Rectal smooth muscle tissue (tissue), 1 donor: ENCODE results near the gene HLF.

Source experiments
- H3K27ac ChIP-seq: one replicate; pipeline ENCODE4 v1.7.0; 2013; ENCODE audit warnings: low read depth, low read length, inconsistent platforms
- H3K27me3 ChIP-seq: one replicate; pipeline ENCODE4 v1.7.0; 2013; ENCODE audit warnings: low read length; ENCODE audit not compliant: control insufficient read depth, insufficient read depth
- H3K36me3 ChIP-seq: one replicate; pipeline ENCODE4 v1.7.0; 2013; ENCODE audit warnings: low read length; ENCODE audit not compliant: control insufficient read depth, insufficient read depth
- H3K4me1 ChIP-seq: one replicate; pipeline ENCODE4 v1.7.0; 2013; ENCODE audit warnings: low read length; ENCODE audit not compliant: control insufficient read depth, insufficient read depth
- H3K4me3 ChIP-seq: one replicate; pipeline ENCODE4 v1.7.0; 2013; ENCODE audit warnings: low read length
- H3K9ac ChIP-seq: one replicate; pipeline ENCODE4 v1.7.0; 2013; ENCODE audit warnings: low read length

Gene HLF

DNA sequence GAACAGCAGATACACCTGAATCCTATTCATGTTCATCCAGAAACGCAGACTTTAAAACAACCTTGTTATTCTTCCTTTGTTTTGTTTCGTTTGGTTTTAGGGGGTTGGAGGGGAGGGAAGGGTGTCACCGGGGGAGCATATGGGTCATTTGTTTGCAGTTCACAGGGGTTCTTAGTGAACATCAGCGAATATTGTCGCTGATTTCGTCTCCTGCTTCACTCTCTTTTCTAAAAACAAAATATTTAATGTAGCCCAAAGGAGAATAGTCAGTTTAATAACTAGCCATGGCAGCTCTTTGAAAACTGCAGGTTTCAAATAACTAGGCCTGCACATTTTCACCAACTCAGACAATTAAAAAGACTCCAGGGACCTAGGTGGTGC is 37.6 kb downstream of the HLF start:
- Histone ChIP-seq H3K4me3 (no peak overlapping the region), H3K36me3 (no peaks in the 10 kb centered on the region), H3K27ac (no peak overlapping the region), H3K27me3 (no peaks in the 10 kb centered on the region), H3K4me1 (peaks cover 17% of the 10 kb centered on the region), H3K9ac (no peak overlapping the region)

DNA sequence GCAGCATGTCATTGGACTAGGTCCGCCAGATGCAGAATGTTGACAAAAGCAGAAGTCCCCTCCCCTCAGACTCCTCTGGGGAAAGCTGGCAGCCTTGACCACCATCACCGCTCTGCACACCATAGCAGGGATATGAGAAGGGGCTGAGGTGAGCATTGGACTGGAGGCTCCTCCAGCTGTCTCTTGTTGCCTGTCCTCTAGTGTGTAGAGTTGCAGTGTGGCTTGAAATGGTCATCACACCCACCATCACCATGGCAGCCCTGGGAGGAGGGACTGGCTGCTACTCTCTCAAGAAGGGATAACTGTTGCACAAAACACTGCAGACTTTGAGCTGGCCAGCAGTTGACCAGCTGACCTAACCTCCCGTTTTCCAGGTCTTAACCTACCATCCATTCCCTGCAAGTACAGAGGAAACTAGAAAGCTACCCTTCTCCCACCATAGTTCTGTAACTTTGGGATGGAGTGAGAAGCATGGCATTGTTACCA is 38.3 kb downstream of the HLF start:
- Histone ChIP-seq H3K4me1 (peaks cover 17% of the 10 kb centered on the region), H3K9ac (no peak overlapping the region), H3K27ac (no peak overlapping the region)

DNA sequence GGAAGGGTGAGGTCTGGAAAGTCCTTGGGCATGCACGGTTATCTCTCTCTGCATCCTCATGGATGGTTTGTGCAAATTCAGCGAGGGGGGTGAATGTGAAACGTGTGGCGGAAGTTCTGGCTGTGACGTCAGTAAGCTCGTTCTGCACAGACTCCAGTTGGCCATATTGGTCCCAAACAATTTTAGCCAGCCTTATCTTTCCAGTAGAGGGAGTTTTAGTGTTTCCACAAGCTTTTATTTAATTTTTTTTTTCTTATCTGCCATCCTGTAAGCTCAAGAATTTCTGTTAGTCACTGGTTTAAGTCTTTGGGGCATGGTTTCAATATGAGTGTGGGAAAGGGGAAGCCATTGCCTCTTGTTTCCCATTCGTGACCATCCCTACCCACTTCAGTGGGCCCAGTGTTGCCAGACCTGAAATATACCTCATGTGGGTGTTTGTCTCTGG is 39.0 kb downstream of the HLF start:
- H3K9ac ChIP-seq = no peak overlapping the region
- H3K27ac ChIP-seq = no peak overlapping the region

More for the DNA sequence above, 38.3 kb downstream of the HLF start:
- no peaks in the 10 kb centered on the region for H3K27me3 ChIP-seq
- H3K4me3 ChIP-seq = no peak overlapping the region
- no peaks in the 10 kb centered on the region for H3K36me3 ChIP-seq

DNA sequence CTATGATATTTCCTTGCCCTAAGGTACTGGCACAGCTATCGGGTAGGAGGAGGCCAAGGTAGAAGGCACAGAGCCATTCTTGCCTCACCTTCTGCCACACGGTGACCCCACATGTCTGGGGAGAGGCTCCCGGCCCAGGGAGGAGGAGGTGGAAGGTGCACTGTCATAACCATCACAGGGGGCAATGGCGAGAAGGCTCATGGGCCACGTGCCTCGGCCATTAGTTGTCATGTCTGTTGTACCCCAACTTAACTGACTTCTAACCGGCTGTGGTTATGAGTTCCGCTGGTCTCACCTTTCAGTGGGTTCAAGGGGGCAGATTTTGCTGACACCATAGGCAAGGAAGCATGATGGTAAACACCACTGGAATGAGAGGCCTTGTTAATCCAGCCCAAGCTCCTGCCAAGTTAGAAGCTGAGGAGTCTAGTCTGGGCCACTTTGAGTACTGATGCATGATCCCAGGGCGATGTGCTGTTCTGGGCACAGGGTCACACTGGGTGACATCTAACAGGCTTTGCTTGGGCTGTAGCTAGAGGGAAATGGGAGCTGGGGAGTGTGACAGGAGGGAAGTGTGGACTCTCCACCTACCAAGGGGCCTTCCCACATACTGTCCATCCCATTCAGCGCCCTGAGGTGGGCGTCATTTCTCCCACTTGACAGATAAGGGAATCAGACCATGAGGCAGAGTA is 39.6 kb downstream of the HLF start:
- Histone ChIP-seq H3K4me1 (peaks cover 17% of the 10 kb centered on the region), H3K9ac (no peak overlapping the region), H3K4me3 (no peak overlapping the region), H3K27me3 (no peaks in the 10 kb centered on the region), H3K36me3 (no peaks in the 10 kb centered on the region), H3K27ac (no peak overlapping the region)

More for the DNA sequence above, 39.0 kb downstream of the HLF start:
- no peaks in the 10 kb centered on the region for H3K27me3 ChIP-seq
- no peaks in the 10 kb centered on the region for H3K36me3 ChIP-seq
- H3K4me3 ChIP-seq = no peak overlapping the region
- H3K4me1 ChIP-seq = peaks cover 17% of the 10 kb centered on the region

DNA sequence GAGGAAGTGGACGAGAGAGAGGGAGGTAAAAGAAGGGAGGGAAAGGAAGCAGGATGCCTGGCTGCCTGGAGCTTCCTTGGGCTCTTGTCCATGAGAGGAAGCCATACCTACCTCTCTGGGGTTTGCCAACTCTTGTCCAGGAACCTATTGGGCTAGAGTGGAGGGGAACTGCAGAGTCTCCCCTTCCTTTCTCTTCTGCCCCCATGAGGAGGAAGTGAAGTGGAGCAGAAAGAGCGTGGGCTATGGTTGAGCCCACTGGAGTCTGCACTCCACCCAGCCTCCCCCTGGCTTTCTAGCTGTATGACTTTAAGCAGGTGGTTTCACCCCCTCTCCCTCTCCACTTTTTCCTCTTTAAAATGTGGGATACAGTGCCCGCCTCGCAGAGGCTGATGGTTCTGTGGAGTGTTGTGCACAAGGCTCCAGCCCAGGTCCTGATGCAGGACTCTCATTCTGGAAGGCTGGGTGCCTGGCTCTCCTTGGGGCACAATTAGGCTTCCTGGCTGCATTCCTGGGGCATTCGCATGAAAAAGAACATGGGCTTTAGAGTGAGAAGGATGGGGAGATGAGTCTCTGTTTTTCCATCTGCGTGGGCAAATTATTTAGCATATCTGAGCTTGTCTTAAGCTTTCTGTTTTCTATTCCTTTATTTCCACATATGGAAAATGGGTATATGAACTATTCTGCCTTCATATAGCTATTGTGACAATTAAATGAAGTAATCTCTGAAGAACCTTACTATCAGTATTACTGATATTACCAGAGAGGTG is 40.7 kb downstream of the HLF start:
- Histone ChIP-seq H3K9ac (no peak overlapping the region), H3K27ac (no peak overlapping the region), H3K4me1 (peaks cover 17% of the 10 kb centered on the region), H3K27me3 (no peaks in the 10 kb centered on the region), H3K4me3 (no peak overlapping the region), H3K36me3 (no peaks in the 10 kb centered on the region)

DNA sequence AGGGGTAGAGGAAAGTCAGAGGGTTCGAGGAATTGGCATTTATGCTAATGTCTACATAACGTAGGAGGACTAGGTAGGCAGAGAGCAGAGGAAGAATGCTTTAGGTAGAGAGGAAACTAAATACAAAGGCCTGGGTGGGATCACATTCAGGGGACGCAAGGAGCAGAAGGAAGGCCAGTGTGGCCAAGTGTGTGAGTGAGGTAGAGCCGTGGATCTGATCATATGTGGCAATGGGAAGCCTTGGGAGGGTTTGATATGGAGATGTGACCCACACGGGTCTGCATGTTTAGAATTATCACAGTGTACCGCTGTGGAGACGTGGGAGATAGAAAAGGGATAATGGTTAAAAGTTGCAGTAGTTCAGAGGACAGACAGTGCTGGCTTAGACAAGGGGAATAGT is 43.1 kb downstream of the HLF start:
- H3K36me3 ChIP-seq = no peaks in the 10 kb centered on the region
- H3K9ac ChIP-seq = no peak overlapping the region

DNA sequence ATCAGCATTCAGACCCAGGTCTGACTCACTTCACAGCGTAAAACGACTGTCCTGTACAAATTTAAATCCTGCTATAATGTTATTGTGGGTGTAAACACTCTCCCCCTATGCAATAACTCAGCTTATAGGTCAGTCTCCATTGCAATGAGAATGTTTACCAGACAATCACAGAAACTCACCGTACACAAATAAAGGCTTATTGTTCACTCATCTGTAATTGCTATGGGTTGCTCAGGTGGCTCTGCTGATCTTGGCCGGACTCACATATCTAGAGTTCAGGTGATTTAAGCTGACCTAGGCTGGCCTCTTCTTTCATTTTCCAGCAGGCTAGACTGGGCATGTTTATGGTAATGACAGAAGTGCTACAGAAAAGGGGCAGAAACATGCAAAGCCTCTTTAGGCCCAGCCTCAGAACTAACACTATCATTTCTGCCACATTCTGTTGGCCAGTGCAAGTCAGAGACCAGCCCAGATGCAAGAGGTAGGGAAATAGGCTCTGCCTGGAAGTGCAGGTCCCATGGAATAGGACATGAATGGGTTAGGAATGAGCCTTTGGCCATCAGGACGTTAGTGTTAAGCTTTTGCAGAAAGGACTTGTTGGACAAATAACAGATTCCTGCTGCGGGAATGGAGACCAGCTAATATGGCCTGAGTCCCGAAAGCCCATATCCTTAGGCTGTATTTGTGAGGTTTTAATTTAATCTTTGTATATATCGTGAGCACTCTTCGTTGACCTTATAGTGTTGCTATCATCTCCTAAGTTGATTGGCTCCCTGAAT is 44.0 kb downstream of the HLF start:
- Histone ChIP-seq H3K27me3 (no peaks in the 10 kb centered on the region), H3K4me3 (no peak overlapping the region), H3K27ac (no peak overlapping the region), H3K9ac (no peak overlapping the region), H3K4me1 (no peaks in the 10 kb centered on the region), H3K36me3 (no peaks in the 10 kb centered on the region)

More for the DNA sequence above, 43.1 kb downstream of the HLF start:
- no peak overlapping the region for H3K4me3 ChIP-seq
- no peak overlapping the region for H3K27ac ChIP-seq
- no peaks in the 10 kb centered on the region for H3K27me3 ChIP-seq
- H3K4me1 ChIP-seq = peaks cover 5% of the 10 kb centered on the region

DNA sequence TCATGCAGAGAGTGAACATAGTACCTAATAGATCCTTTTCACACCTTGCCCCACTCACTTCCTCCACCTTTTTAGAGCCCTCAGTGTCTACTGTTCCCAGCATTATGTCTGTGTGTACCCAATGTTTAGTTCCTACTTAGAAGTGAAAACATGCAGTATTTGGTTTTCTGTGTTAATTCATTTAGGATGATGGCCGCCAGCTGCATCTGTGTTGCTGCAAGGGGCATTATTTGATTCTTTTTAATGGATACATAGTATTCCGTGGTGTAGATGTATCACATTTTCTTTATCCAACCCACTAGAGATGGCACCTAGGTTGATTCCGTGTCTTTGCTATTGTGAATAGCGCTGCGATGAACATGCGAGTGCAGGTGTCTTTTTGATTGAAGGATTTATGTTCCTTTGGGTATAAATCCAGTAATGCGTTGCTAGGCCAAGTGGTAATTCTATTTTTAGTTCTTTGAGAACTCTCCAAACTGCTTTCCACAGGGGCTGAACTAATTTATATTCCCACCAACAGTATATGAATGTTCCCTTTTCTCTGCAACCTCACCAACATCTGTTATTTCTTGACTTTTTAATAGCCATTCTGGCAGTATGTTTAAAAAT is 47.1 kb downstream of the HLF start:
- no peak overlapping the region for H3K4me3 ChIP-seq
- H3K36me3 ChIP-seq = no peaks in the 10 kb centered on the region
- no peaks in the 10 kb centered on the region for H3K27me3 ChIP-seq
- H3K9ac ChIP-seq = no peak overlapping the region
- no peak overlapping the region for H3K27ac ChIP-seq
- H3K4me1 ChIP-seq = no peaks in the 10 kb centered on the region

DNA sequence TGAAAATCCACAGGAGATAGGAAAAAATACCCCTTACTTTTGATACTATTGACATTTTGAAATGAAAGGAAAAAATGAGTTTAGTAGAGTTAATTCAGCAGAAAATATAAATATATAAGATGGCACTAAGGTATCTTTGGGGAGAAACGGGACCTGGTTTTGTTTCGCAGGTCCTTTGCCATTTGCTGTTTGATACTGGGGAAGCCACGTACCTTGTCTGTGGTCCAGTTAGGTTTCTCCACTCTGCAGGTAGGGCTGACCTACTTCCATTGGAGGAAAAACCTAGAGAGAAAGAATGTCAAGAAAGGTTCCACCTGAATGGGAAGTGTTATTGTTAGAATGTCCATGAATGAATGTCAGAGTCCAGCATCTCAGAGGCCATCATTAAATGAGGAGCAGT is 48.1 kb downstream of the HLF start:
- H3K27ac ChIP-seq = no peak overlapping the region
- H3K9ac ChIP-seq = no peak overlapping the region
- H3K4me1 ChIP-seq = no peaks in the 10 kb centered on the region
- no peaks in the 10 kb centered on the region for H3K27me3 ChIP-seq
- H3K4me3 ChIP-seq = no peak overlapping the region
- peaks cover 4% of the 10 kb centered on the region for H3K36me3 ChIP-seq

DNA sequence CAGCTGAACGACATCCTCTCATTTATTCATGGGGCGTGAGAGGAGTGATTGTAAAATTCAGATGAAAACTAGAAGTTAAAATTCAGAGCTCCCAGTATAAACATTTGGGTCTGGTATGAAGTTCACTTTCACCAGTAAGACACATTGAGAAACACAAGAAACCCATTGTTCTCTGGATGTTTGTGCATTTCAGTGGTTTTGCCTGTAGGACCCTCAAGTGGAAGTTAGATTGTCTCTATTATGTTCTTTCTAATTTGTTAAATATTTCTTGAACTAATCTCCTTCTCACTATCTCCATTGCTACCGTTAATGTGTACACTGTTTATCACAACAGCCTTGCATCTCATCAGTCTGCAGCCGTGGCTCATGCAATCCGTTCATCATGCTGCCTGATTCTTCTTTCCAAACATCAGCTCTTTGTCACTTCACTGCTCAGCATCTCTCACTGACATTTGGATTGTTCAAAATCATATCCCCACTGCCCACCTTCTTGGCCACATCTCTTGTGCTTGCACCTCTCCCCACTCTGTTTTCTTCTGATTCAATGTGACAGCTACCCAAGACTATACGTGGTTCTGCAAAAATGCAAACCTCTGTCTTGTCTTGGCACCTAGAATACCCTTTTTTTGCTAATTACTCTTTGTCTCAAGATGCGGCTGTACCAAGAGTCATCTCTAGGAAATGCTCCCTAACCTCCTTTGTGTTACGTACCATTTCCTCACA is 49.5 kb downstream of the HLF start:
- Histone ChIP-seq H3K36me3 (peaks cover 4% of the 10 kb centered on the region), H3K4me3 (no peak overlapping the region), H3K27me3 (no peaks in the 10 kb centered on the region), H3K9ac (no peak overlapping the region), H3K27ac (no peak overlapping the region), H3K4me1 (no peaks in the 10 kb centered on the region)

DNA sequence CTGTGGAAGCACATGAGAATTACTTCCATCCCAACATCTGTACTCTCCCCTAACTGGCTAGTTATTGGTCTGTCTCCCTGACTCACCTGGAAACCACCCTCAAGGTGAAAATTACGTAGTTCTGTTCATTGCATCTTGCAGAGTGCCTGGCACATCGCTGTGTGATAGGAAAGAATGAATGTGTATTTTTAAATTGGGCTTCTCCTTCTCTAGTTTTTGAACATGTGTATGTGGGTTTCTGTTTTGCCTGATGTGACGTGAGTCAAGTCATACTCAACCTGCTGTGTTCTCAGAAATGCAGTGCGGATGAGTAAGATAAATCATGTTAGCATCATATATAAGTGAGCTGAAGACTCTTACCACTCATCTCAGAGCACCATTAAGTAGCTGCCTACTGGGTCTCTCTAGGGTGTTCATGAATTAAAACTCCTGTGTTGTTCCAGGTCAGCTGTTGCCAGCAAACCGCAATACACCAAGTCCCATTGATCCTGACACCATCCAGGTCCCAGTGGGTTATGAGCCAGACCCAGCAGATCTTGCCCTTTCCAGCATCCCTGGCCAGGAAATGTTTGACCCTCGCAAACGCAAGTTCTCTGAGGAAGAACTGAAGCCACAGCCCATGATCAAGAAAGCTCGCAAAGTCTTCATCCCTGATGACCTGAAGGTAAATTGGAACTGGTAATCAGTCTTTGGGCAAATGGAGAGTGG is 50.2 kb downstream of the HLF start:
- Histone ChIP-seq H3K9ac (no peak overlapping the region), H3K27me3 (no peaks in the 10 kb centered on the region), H3K4me1 (no peaks in the 10 kb centered on the region), H3K36me3 (peaks cover 4% of the 10 kb centered on the region), H3K27ac (no peak overlapping the region), H3K4me3 (no peak overlapping the region)
